ENCODE data around the gene TSHZ2.

GRCh38 chr20:53079261-53079691, 107.1 kb downstream of the TSHZ2 start:
- no peak for TF ChIP-seq CTCF (conservative IDR thresholded peaks at IDR 0.05; ENCODE audit: low read depth, low read length)
- TF ChIP-seq NFE2L2 (IDR thresholded peaks at IDR 0.05; ENCODE audit: low read depth, low read length), result no peak
- TF ChIP-seq MXI1 (IDR thresholded peaks at IDR 0.05; ENCODE audit: borderline replicate concordance, low read depth, low read length), result no peak
- no peak for TF ChIP-seq POLR2A (IDR thresholded peaks at IDR 0.05; ENCODE audit: low read depth, low read length)
- no peak for TF ChIP-seq ELK1 (IDR thresholded peaks at IDR 0.05; ENCODE audit: borderline replicate concordance, low read depth, low read length)
- no peak for TF ChIP-seq BHLHE40 (IDR thresholded peaks at IDR 0.05; ENCODE audit: low read depth, low read length)
- TF ChIP-seq MAFK (IDR thresholded peaks at IDR 0.05; ENCODE audit: low read depth, low read length), result no peak
- TF ChIP-seq USF2 (IDR thresholded peaks at IDR 0.05; ENCODE audit: low read depth, low read length), result no peak
- TF ChIP-seq SMC3 (IDR thresholded peaks at IDR 0.05; ENCODE audit: low read depth, low read length), result no peak
- no peak for TF ChIP-seq CHD1 (IDR thresholded peaks at IDR 0.05; ENCODE audit: low read depth, low read length)
- no peak for TF ChIP-seq FOS (IDR thresholded peaks at IDR 0.05; ENCODE audit: low read depth, low read length)
- no peak for TF ChIP-seq CEBPB (IDR thresholded peaks at IDR 0.05; ENCODE audit: low read depth, low read length)
- TF ChIP-seq RAD21 (IDR thresholded peaks at IDR 0.05; ENCODE audit: low read length), result no peak

All from IMR-90 (cell line).